ENCODE measurements around the gene ACTN2. TPM values are rescaled to one million over a fixed set of nuclear protein-coding genes. Genes with fewer than 3 reads are reported as not detected.

Gene ACTN2
- total RNA-seq, 2 donors from 2014 or later, result 0.79 to 2.2 TPM

DNA sequence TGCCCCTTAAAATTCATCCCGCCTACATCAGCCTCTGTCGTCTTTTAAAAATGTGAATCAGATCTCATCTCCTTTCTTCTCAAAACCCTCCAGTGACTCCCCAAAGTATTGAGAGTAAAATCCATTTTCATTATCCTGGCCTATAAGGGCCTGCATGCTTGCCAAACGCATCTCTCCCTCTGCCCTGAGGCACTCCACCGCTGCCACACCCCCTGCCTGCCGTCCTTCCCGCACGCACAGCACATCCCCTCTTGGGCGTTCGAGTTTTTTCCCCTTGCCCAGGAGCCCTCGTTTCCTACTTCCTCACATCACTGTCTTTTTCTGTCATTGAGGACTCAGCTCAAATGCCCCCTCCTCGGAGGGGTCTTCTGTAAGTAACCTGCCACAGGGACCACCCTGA lies 55.5 kb downstream of the ACTN2 start:
- Mint-ChIP-seq H3K4me3 (no peak overlapping the region), H3K27me3 (ENCODE audit: insufficient read depth) (no peaks in the 10 kb centered on the region), H3K27ac (no peak overlapping the region), H3K4me1 (peaks cover 2% of the 10 kb centered on the region), H3K9me3 (no peaks in the 10 kb centered on the region), H3K36me3 (ENCODE audit: low read depth) (peaks cover 5% of the 10 kb centered on the region)
- no peaks in the 10 kb centered on the region for H3K9me3 ChIP-seq (ENCODE audit: control insufficient read depth, low read length)
- TF ChIP-seq, protein P1, sequence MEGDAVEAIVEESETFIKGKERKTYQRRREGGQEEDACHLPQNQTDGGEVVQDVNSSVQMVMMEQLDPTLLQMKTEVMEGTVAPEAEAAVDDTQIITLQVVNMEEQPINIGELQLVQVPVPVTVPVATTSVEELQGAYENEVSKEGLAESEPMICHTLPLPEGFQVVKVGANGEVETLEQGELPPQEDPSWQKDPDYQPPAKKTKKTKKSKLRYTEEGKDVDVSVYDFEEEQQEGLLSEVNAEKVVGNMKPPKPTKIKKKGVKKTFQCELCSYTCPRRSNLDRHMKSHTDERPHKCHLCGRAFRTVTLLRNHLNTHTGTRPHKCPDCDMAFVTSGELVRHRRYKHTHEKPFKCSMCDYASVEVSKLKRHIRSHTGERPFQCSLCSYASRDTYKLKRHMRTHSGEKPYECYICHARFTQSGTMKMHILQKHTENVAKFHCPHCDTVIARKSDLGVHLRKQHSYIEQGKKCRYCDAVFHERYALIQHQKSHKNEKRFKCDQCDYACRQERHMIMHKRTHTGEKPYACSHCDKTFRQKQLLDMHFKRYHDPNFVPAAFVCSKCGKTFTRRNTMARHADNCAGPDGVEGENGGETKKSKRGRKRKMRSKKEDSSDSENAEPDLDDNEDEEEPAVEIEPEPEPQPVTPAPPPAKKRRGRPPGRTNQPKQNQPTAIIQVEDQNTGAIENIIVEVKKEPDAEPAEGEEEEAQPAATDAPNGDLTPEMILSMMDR (conservative IDR thresholded peaks at IDR 0.05), result no peak
- 80% methylated on average over 10 to 11 of the region's 11 CpGs for WGBS, 2 experiments (ENCODE audit: insufficient coverage in 1 of 2, insufficient read length in 1 of 2)
- no peak overlapping the region for H3K4me3 ChIP-seq (ENCODE audit: low read length)
- H3K27ac ChIP-seq (ENCODE audit: low read depth, low read length), result no peak overlapping the region
- no peaks in the 10 kb centered on the region for H3K4me1 ChIP-seq (ENCODE audit: control insufficient read depth, insufficient read depth, low read length)
- H3K36me3 ChIP-seq (ENCODE audit: control insufficient read depth, insufficient read depth, low read length), result no peaks in the 10 kb centered on the region
- no peak overlapping the region for H3K9ac ChIP-seq (ENCODE audit: extremely low read depth, low read length, poor library complexity, severe bottlenecking)
- no peaks in the 10 kb centered on the region for H3K27me3 ChIP-seq (ENCODE audit: control insufficient read depth, insufficient read depth, low read length, poor library complexity, severe bottlenecking)
- DNase-seq, result no peak

DNA sequence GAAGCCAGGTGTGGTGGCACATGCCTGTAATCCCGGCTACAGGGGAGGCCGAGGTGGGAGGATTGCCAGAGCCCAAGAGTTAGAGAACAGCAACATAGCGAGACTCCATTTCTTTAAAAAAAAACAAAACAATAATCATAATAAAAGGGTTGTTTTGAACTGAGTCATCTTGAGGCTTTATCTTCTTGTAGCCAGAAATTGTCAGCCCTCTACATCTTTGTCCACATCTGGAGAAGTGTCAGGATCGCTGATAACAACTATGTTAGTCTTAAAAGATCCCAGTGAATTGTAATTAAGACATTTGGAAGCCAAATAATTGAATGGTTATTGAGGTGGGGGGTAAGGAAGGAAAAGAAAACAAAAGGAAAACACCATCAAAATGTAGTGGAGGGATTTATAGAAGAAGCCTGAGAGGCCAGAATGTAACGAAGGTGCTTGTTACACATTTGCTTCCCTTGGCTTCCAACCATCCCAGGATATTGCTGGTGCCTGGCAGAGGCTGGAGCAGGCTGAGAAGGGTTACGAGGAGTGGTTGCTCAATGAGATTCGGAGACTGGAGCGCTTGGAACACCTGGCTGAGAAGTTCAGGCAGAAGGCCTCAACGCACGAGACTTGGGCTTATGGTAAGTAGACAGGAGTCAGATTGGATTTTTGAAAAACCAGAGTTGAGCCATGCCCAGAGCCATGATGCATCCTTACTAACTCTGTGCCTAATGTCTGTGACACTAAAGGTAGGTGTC lies 56.3 kb downstream of the ACTN2 start:
- WGBS, 2 experiments (ENCODE audit: insufficient coverage in 1 of 2, insufficient read length in 1 of 2), result 88 to 89% methylated on average over 5 to 10 of the region's 10 CpGs
- Histone ChIP-seq H3K4me3 (ENCODE audit: low read length) (no peak overlapping the region), H3K9ac (ENCODE audit: extremely low read depth, low read length, poor library complexity, severe bottlenecking) (no peak overlapping the region), H3K27me3 (ENCODE audit: control insufficient read depth, insufficient read depth, low read length, poor library complexity, severe bottlenecking) (no peaks in the 10 kb centered on the region), H3K36me3 (ENCODE audit: control insufficient read depth, insufficient read depth, low read length) (no peaks in the 10 kb centered on the region), H3K9me3 (ENCODE audit: control insufficient read depth, low read length) (no peaks in the 10 kb centered on the region), H3K4me1 (ENCODE audit: control insufficient read depth, insufficient read depth, low read length) (no peaks in the 10 kb centered on the region), H3K27ac (ENCODE audit: low read depth, low read length) (no peak overlapping the region)
- peaks cover 5% of the 10 kb centered on the region for H3K36me3 Mint-ChIP-seq (ENCODE audit: low read depth)
- no peak overlapping the region for H3K27ac Mint-ChIP-seq
- no peak overlapping the region for H3K4me3 Mint-ChIP-seq
- H3K27me3 Mint-ChIP-seq (ENCODE audit: insufficient read depth), result no peaks in the 10 kb centered on the region
- TF ChIP-seq, protein P1 (conservative IDR thresholded peaks at IDR 0.05), result no peak
- no peak for DNase-seq
- no peaks in the 10 kb centered on the region for H3K9me3 Mint-ChIP-seq
- no peaks in the 10 kb centered on the region for H3K4me1 Mint-ChIP-seq

DNA sequence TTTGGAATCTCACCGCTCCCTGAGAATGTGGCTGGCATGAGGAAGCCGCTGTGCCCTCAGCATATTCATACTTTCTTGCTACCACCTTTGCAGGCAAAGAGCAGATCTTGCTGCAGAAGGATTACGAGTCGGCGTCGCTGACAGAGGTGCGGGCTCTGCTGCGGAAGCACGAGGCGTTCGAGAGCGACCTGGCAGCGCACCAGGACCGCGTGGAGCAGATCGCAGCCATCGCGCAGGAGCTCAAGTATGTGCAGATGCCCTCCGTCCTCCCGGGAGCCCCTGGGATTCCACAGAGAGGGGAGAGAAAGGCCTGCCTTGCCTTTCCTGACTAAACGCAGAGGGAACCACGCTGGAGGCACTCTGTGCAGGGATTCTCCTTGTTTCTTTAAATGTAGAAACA lies 58.2 kb downstream of the ACTN2 start:
- H3K27ac Mint-ChIP-seq, result no peak overlapping the region
- H3K36me3 Mint-ChIP-seq (ENCODE audit: low read depth), result peaks cover 4% of the 10 kb centered on the region
- TF ChIP-seq, protein P1 (conservative IDR thresholded peaks at IDR 0.05), result no peak
- Histone ChIP-seq H3K27me3 (ENCODE audit: control insufficient read depth, insufficient read depth, low read length, poor library complexity, severe bottlenecking) (no peaks in the 10 kb centered on the region), H3K4me3 (ENCODE audit: low read length) (no peak overlapping the region), H3K9ac (ENCODE audit: extremely low read depth, low read length, poor library complexity, severe bottlenecking) (no peak overlapping the region), H3K4me1 (ENCODE audit: control insufficient read depth, insufficient read depth, low read length) (no peaks in the 10 kb centered on the region), H3K27ac (ENCODE audit: low read depth, low read length) (no peak overlapping the region), H3K36me3 (ENCODE audit: control insufficient read depth, insufficient read depth, low read length) (no peaks in the 10 kb centered on the region), H3K9me3 (ENCODE audit: control insufficient read depth, low read length) (no peaks in the 10 kb centered on the region)
- no peaks in the 10 kb centered on the region for H3K27me3 Mint-ChIP-seq (ENCODE audit: insufficient read depth)
- no peak overlapping the region for H3K4me3 Mint-ChIP-seq
- no peaks in the 10 kb centered on the region for H3K9me3 Mint-ChIP-seq
- no peak for DNase-seq
- 88 to 93% methylated on average over 20 to 22 of the region's 22 CpGs for WGBS, 2 experiments (ENCODE audit: insufficient coverage in 1 of 2, insufficient read length in 1 of 2)
- H3K4me1 Mint-ChIP-seq, result no peaks in the 10 kb centered on the region
